Stomach (tissue), 9 donors: ENCODE data around the gene ZNF70. TPM values are rescaled to one million over a fixed set of nuclear protein-coding genes. Genes with fewer than 3 reads are reported as not detected.

ENCODE experiments used
- DNase-seq, 2 donors: peaks; one replicate each; pipeline versions ENCODE4 v3.0.0 to v3.0.0-alpha.2; 2013 to 2019
- H3K27ac ChIP-seq, 5 donors: fragments of 200-600 bp in 4 of 5; sonication (generic) in 4 of 5; one replicate each; pipeline ENCODE4 v1.5.1; 2013 to 2019; ENCODE audit warnings: mild to moderate bottlenecking in 1 of 5, moderate library complexity in 1 of 5
- H3K27me3 ChIP-seq, 3 donors: fragments of 200-600 bp; sonication (generic); one replicate each; pipeline ENCODE4 v1.5.1; 2017 to 2019; ENCODE audit warnings: mixed run types in 1 of 3
- H3K36me3 ChIP-seq, 4 donors: fragments of 200-600 bp; sonication (generic); 1 replicate in 3 of 4; 2 replicates in 1 of 4; pipeline ENCODE4 v1.5.1; 2016 to 2019
- H3K4me1 ChIP-seq, 4 donors: fragments of 200-600 bp; sonication (generic); one replicate each; pipeline ENCODE4 v1.5.1; 2016 to 2019
- H3K4me3 ChIP-seq, 4 donors: fragments of 200-600 bp; sonication (generic) in 3 of 4; one replicate each; pipeline ENCODE4 v1.5.1; 2016 to 2019; ENCODE audit warnings: mild to moderate bottlenecking in 1 of 4
- H3K9me3 ChIP-seq, 4 donors: fragments of 200-600 bp; sonication (generic); one replicate each; pipeline ENCODE4 v1.5.1; 2016 to 2019
- CTCF ChIP-seq, 7 experiments: fragments of 450-650 bp in 4 of 7; fragments of 200-600 bp in 3 of 7; sonication (generic) in 3 of 7; IDR thresholded peaks; one replicate each; pipeline ENCODE4 v1.5.1; 2016 to 2019; ENCODE audit warnings: antibody characterized with exemption in 7 of 7, control low read depth in 2 of 7, mild to moderate bottlenecking in 1 of 7
- EP300 ChIP-seq: sonication (generic); formaldehyde crosslinking; IDR thresholded peaks from one replicate; pipeline ENCODE4 v1.6.1; 2017; ENCODE audit warnings: antibody characterized with exemption
- POLR2A ChIP-seq, 4 donors: fragments of 450-650 bp; IDR thresholded peaks; one replicate each; pipeline ENCODE4 v1.6.1; 2016; ENCODE audit warnings: antibody characterized with exemption in 4 of 4, control low read depth in 2 of 4, mild to moderate bottlenecking in 1 of 4, moderate library complexity in 1 of 4
- POLR2AphosphoS5 ChIP-seq, 3 donors: sonication (generic); formaldehyde crosslinking; IDR thresholded peaks; one replicate each; pipeline ENCODE4 v1.6.1; 2016; ENCODE audit warnings: antibody characterized with exemption in 3 of 3
- WGBS, 5 donors: extraction: QIAGEN DNeasy Blood & Tissue Kit in 3 of 5; methylation state at CpG; one replicate each; pipeline versions ENCODE4 v1.1.5 to v1.1.7; 2013 to 2018; 5-methylcytosine and 5-hydroxymethylcytosine counted together
- intact Hi-C: fragments of 100-400 bp; cut with DNase I; formaldehyde crosslinking; loops from one replicate; pipeline ENCODE4 v1.15.1; 2023; ENCODE audit warnings: low total_unique reads
- polyA plus RNA-seq, 3 donors: library from polyadenylated mRNA; stranded (reverse); fragments of 200-250 nt; gene quantifications; one replicate each; pipeline ENCODE4 v1.2.3, GENCODE V29; 2013
- total RNA-seq, 5 donors: library from RNA; depleted of rRNA; stranded (reverse); fragments of >200 nt; gene quantifications; one replicate each; pipeline versions ENCODE4 v1.1.0 to v1.2.3, GENCODE V29; 2014 to 2016
- donor health status: healthy with polysubstance abuse.
- donor health status: Bipolar disorder and iron deficiency.
- donor health status: healthy.

ZNF70 gene
- total and polyA plus RNA-seq, 8 donors, result 0.58 to 9.4 (median 2.1) TPM

GRCh38 chr22:23689414-23689813 is 61.5 kb downstream of the ZNF70 start:
- no peak overlapping the region for H3K27ac ChIP-seq
- peak in 1 of 2 donors; percentile 8 for DNase-seq
- intact Hi-C loops, result no loop called here
- H3K27me3 ChIP-seq, result no peaks in the 10 kb centered on the region
- H3K9me3 ChIP-seq, result no peaks in the 10 kb centered on the region
- TF ChIP-seq EP300 (no peak), POLR2AphosphoS5 (IDR thresholded peaks at IDR 0.05) (no peak), CTCF (IDR thresholded peaks at IDR 0.05) (no peak), POLR2A (IDR thresholded peaks at IDR 0.05) (no peak)
- WGBS, 5 donors, result 92 to 97% (median 94%) methylated on average over 7 of the region's 7 CpGs
- no peak overlapping the region for H3K4me3 ChIP-seq
- no peaks in the 10 kb centered on the region for H3K4me1 ChIP-seq
- peaks cover 11 to 60% (median 52%) of the 10 kb centered on the region in 4 donors for H3K36me3 ChIP-seq

Other genes starting within 250 kb of the ZNF70 start
- under 1 TPM in 1 of 5 donors, not detected in 4; 0.55 TPM for gene IGLL1, start 170.8 kb downstream of the ZNF70 start, total RNA-seq
- not detected for gene IGLL1, start 170.8 kb downstream of the ZNF70 start, polyA plus RNA-seq
- 10 to 100 TPM in 1 of 5 donors, under 1 TPM in 1, not detected in 3; 0.92 to 49.0 TPM for gene DRICH1, start 118.8 kb downstream of the ZNF70 start, total RNA-seq
- gene DRICH1, start 118.8 kb downstream of the ZNF70 start, polyA plus RNA-seq, result under 1 TPM in 2 of 3 donors, not detected in 1; 0.28 to 0.93 TPM
- gene RGL4, start 60.1 kb downstream of the ZNF70 start, total RNA-seq, result 1 to 10 TPM in 2 of 5 donors, not detected in 3; 2.9 to 5.9 TPM
- 1 to 10 TPM in 1 of 3 donors, under 1 TPM in 1, not detected in 1; 0.65 to 2.9 TPM for gene RGL4, start 60.1 kb downstream of the ZNF70 start, polyA plus RNA-seq
- gene VPREB3, start 3.3 kb upstream of the ZNF70 start, total RNA-seq, result not detected
- gene VPREB3, start 3.3 kb upstream of the ZNF70 start, polyA plus RNA-seq, result 1 to 10 TPM; 1.1 to 8.7 (median 7.8) TPM
- not detected for gene C22orf15, start 11.9 kb upstream of the ZNF70 start, total RNA-seq
- under 1 TPM in 1 of 3 donors, not detected in 2; 0.05 TPM for gene C22orf15, start 11.9 kb upstream of the ZNF70 start, polyA plus RNA-seq
- gene CHCHD10, start 16.9 kb upstream of the ZNF70 start, total RNA-seq, result 100 to 1,000 TPM in 1 of 5 donors, 10 to 100 TPM in 2, 1 to 10 TPM in 2; 5.8 to 589 (median 43.2) TPM
- gene CHCHD10, start 16.9 kb upstream of the ZNF70 start, polyA plus RNA-seq, result 100 to 1,000 TPM; 159 to 204 (median 168) TPM
- 10 to 100 TPM in 1 of 5 donors, 1 to 10 TPM in 2, not detected in 2; 2.3 to 54.2 (median 5.3) TPM for gene MMP11, start 21.7 kb upstream of the ZNF70 start, total RNA-seq
- 1 to 10 TPM in 2 of 3 donors, under 1 TPM in 1; 0.50 to 2.0 (median 2.0) TPM for gene MMP11, start 21.7 kb upstream of the ZNF70 start, polyA plus RNA-seq
- 10 to 100 TPM; 13.4 to 74.6 (median 48.2) TPM for gene SMARCB1, start 35.9 kb upstream of the ZNF70 start, total RNA-seq
- 10 to 100 TPM; 34.0 to 44.4 (median 37.2) TPM for gene SMARCB1, start 35.9 kb upstream of the ZNF70 start, polyA plus RNA-seq
- gene DERL3, start 87.9 kb upstream of the ZNF70 start, total RNA-seq, result 10 to 100 TPM in 2 of 5 donors, 1 to 10 TPM in 2, under 1 TPM in 1; 0.45 to 24.1 (median 5.2) TPM
- 10 to 100 TPM in 1 of 3 donors, 1 to 10 TPM in 2; 6.2 to 24.5 (median 7.9) TPM for gene DERL3, start 87.9 kb upstream of the ZNF70 start, polyA plus RNA-seq
- gene SLC2A11, start 106.8 kb upstream of the ZNF70 start, total RNA-seq, result 10 to 100 TPM in 1 of 5 donors, 1 to 10 TPM in 4; 3.2 to 10.3 (median 6.6) TPM
- 1 to 10 TPM; 5.8 to 9.1 (median 6.7) TPM for gene SLC2A11, start 106.8 kb upstream of the ZNF70 start, polyA plus RNA-seq
- gene MIF, start 143.3 kb upstream of the ZNF70 start, total RNA-seq, result 100 to 1,000 TPM in 4 of 5 donors, 10 to 100 TPM in 1; 59.5 to 293 (median 214) TPM
- gene MIF, start 143.3 kb upstream of the ZNF70 start, polyA plus RNA-seq, result 100 to 1,000 TPM; 496 to 940 (median 891) TPM
- gene GSTT2B, start 210.1 kb upstream of the ZNF70 start, total RNA-seq, result 10 to 100 TPM in 1 of 5 donors, 1 to 10 TPM in 1, not detected in 3; 1.7 to 30.0 TPM
- gene GSTT2B, start 210.1 kb upstream of the ZNF70 start, polyA plus RNA-seq, result 10 to 100 TPM in 2 of 3 donors, 1 to 10 TPM in 1; 3.5 to 45.8 (median 10.1) TPM
- gene DDTL, start 215.8 kb upstream of the ZNF70 start, total RNA-seq, result 10 to 100 TPM in 1 of 5 donors, 1 to 10 TPM in 2, not detected in 2; 3.0 to 53.6 (median 4.2) TPM
- 1 to 10 TPM; 2.7 to 6.0 (median 4.9) TPM for gene DDTL, start 215.8 kb upstream of the ZNF70 start, polyA plus RNA-seq
- 100 to 1,000 TPM in 4 of 5 donors, 10 to 100 TPM in 1; 72.5 to 534 (median 196) TPM for gene DDT, start 223.3 kb upstream of the ZNF70 start, total RNA-seq
- gene DDT, start 223.3 kb upstream of the ZNF70 start, polyA plus RNA-seq, result 100 to 1,000 TPM; 266 to 486 (median 374) TPM
- not detected for gene GSTT2, start 229.0 kb upstream of the ZNF70 start, total RNA-seq
- gene GSTT2, start 229.0 kb upstream of the ZNF70 start, polyA plus RNA-seq, result 1 to 10 TPM in 1 of 3 donors, not detected in 2; 8.6 TPM